Neural cell (in vitro differentiated cells): ENCODE measurements around the gene TENM3. TPM values are rescaled to one million over a fixed set of nuclear protein-coding genes. Genes with fewer than 3 reads are reported as not detected.

Experiments
- H2AFZ ChIP-seq: fragments of 200-600, 300-800 bp; sonication (generic), shearing (Covaris generic); 2 replicates; pipeline ENCODE4 v1.6.0; 2014; ENCODE audit warnings: low read depth, mild to moderate bottlenecking, antibody characterized with exemption, low read length, moderate library complexity
- H3F3A ChIP-seq: fragments of 200-600 bp; shearing (Covaris generic); 2 replicates; pipeline ENCODE4 v1.6.1; 2016; ENCODE audit warnings: mild to moderate bottlenecking, moderate library complexity, mixed read lengths, antibody characterized with exemption, low read length; ENCODE audit not compliant: insufficient read depth, poor library complexity, severe bottlenecking
- H3K27ac ChIP-seq: fragments of 200-600, 300-800 bp; sonication (generic), shearing (Covaris generic); 2 replicates; pipeline ENCODE4 v1.5.1; 2014; ENCODE audit warnings: mild to moderate bottlenecking, low read length, moderate library complexity
- H3K27me3 ChIP-seq: fragments of 300-800, 200-600 bp; sonication (generic), shearing (Covaris generic); 2 replicates; pipeline ENCODE4 v1.6.0; 2014; ENCODE audit warnings: mild to moderate bottlenecking, low read depth, low read length, moderate library complexity; ENCODE audit not compliant: insufficient read depth
- H3K36me3 ChIP-seq: fragments of 300-800, 200-600 bp; sonication (generic), shearing (Covaris generic); 2 replicates; pipeline ENCODE4 v1.5.1; 2014; ENCODE audit warnings: mild to moderate bottlenecking, antibody characterized with exemption, low read length, moderate library complexity; ENCODE audit not compliant: insufficient read depth
- H3K4me2 ChIP-seq: fragments of 300-800, 200-600 bp; sonication (generic), shearing (Covaris generic); 2 replicates; pipeline ENCODE4 v1.6.0; 2014; ENCODE audit warnings: mild to moderate bottlenecking, low read length
- H3K4me3 ChIP-seq: fragments of 300-800, 200-600 bp; sonication (generic), shearing (Covaris generic); 2 replicates; pipeline ENCODE4 v1.5.1; 2014; ENCODE audit warnings: mild to moderate bottlenecking, low read length, moderate library complexity
- H3K79me2 ChIP-seq: fragments of 200-600 bp; shearing (Covaris generic); replicated peaks from 2 replicates; pipeline ENCODE4 v1.6.0; 2014; ENCODE audit warnings: mild to moderate bottlenecking, low read length, moderate library complexity; ENCODE audit not compliant: insufficient read depth
- H3K9ac ChIP-seq: fragments of 300-800, 200-600 bp; sonication (generic), shearing (Covaris generic); 2 replicates; pipeline ENCODE4 v1.6.1; 2016; ENCODE audit warnings: mild to moderate bottlenecking, low read length, mixed read lengths
- H3K9me2 ChIP-seq: fragments of 200-600 bp; shearing (Covaris generic); 2 replicates; pipeline ENCODE4 v1.6.1; 2016; ENCODE audit warnings: mild to moderate bottlenecking, low read length, mixed read lengths; ENCODE audit not compliant: insufficient read depth
- H3K9me3 ChIP-seq: fragments of 200-600, 300-800 bp; sonication (generic), shearing (Covaris generic); 2 replicates; pipeline ENCODE4 v1.6.1; 2016; ENCODE audit warnings: mild to moderate bottlenecking, mixed run types, low read length, moderate library complexity, mixed read lengths
- H4K20me1 ChIP-seq: fragments of 200-600 bp; shearing (Covaris generic); 2 replicates; pipeline ENCODE4 v1.6.1; 2016; ENCODE audit warnings: mild to moderate bottlenecking, mixed run types; ENCODE audit not compliant: insufficient read depth
- CTCF ChIP-seq: fragments of 450-650 bp; IDR thresholded peaks from 2 replicates; pipeline ENCODE4 v1.5.1; 2014; ENCODE audit warnings: antibody characterized with exemption, mild to moderate bottlenecking, moderate library complexity; ENCODE audit not compliant: poor library complexity, severe bottlenecking
- EP300 ChIP-seq: fragments of 450-650 bp; conservative IDR thresholded peaks from 2 replicates; pipeline ENCODE4 v1.6.1; 2014; ENCODE audit warnings: antibody characterized with exemption, mild to moderate bottlenecking, moderate library complexity; ENCODE audit not compliant: poor library complexity, severe bottlenecking
- EZH2 ChIP-seq: fragments of 200-600, 300-800 bp; shearing (Covaris generic), sonication (generic); IDR thresholded peaks from 2 replicates; pipeline ENCODE4 v1.6.1; 2014; ENCODE audit warnings: antibody characterized with exemption, low read length, borderline replicate concordance, mild to moderate bottlenecking; ENCODE audit not compliant: insufficient read depth, poor library complexity, severe bottlenecking
- MXI1 ChIP-seq: fragments of 450-650 bp; conservative IDR thresholded peaks from 2 replicates; pipeline ENCODE4 v1.6.1; 2014; ENCODE audit warnings: antibody characterized with exemption, mild to moderate bottlenecking; ENCODE audit not compliant: poor library complexity, severe bottlenecking
- POLR2AphosphoS5 ChIP-seq: IDR thresholded peaks from 2 replicates; pipeline ENCODE4 v1.6.1; 2012
- RAD21 ChIP-seq: fragments of 450-650 bp; conservative IDR thresholded peaks from 2 replicates; pipeline ENCODE4 v1.6.1; 2014; ENCODE audit warnings: antibody characterized with exemption, mild to moderate bottlenecking, moderate library complexity
- REST ChIP-seq: IDR thresholded peaks from 2 replicates; pipeline ENCODE4 v1.6.1; 2012; ENCODE audit warnings: borderline replicate concordance
- SMC3 ChIP-seq: fragments of 450-650 bp; conservative IDR thresholded peaks from 2 replicates; pipeline ENCODE4 v1.6.1; 2014; ENCODE audit warnings: antibody characterized with exemption, mild to moderate bottlenecking, moderate library complexity; ENCODE audit not compliant: poor library complexity
- TAF1 ChIP-seq: IDR thresholded peaks from 2 replicates; pipeline ENCODE4 v1.6.1; 2012; ENCODE audit warnings: low read depth
- polyA plus RNA-seq: library from polyadenylated mRNA; depleted of rRNA; stranded (reverse); fragments of >200 nt; gene quantifications from 2 replicates; pipeline ENCODE4 v1.2.3, GENCODE V29; 2014

TENM3 gene
- polyA plus RNA-seq, 1 donor from 2014 or later, result 7.3 TPM

GRCh38 chr4:182846036-182846435, 602.8 kb downstream of the TENM3 start:
- H3K9ac ChIP-seq, result no peak overlapping the region
- H3K9me2 ChIP-seq, result no peaks in the 10 kb centered on the region
- no peaks in the 10 kb centered on the region for H3F3A ChIP-seq
- no peaks in the 10 kb centered on the region for H3K36me3 ChIP-seq
- H3K27ac ChIP-seq, result no peak overlapping the region
- H3K79me2 ChIP-seq, result no peaks in the 10 kb centered on the region
- no peaks in the 10 kb centered on the region for H3K27me3 ChIP-seq
- H3K4me2 ChIP-seq, result no peak overlapping the region
- H3K9me3 ChIP-seq, result no peaks in the 10 kb centered on the region
- H3K4me3 ChIP-seq, result no peak overlapping the region
- TF ChIP-seq CTCF (no peak), EP300 (no peak), RAD21 (no peak), REST (no peak), SMC3 (no peak), EZH2 (no peak), MXI1 (no peak), TAF1 (no peak), POLR2AphosphoS5 (no peak)
- no peaks in the 10 kb centered on the region for H4K20me1 ChIP-seq
- H2AFZ ChIP-seq, result no peak overlapping the region

- Histone ChIP-seq H4K20me1 (no peaks in the 10 kb centered on the region), H3K9me2 (no peaks in the 10 kb centered on the region), H3K9me3 (no peaks in the 10 kb centered on the region), H3K4me3 (no peak overlapping the region), H3K4me2 (no peak overlapping the region), H3K27me3 (no peaks in the 10 kb centered on the region), H3K79me2 (no peaks in the 10 kb centered on the region), H3K9ac (no peak overlapping the region), H3F3A (no peaks in the 10 kb centered on the region), H2AFZ (no peak overlapping the region), H3K36me3 (no peaks in the 10 kb centered on the region), H3K27ac (no peak overlapping the region)
- TF ChIP-seq POLR2AphosphoS5 (no peak), MXI1 (no peak), REST (no peak), EP300 (no peak), CTCF (no peak), EZH2 (no peak), TAF1 (no peak), RAD21 (no peak), SMC3 (no peak)
Measured at GRCh38 chr4:182847576-182848450, 604.6 kb downstream of the TENM3 start.
